ENCODE results near the gene HNMT. TPM values are rescaled to one million over a fixed set of nuclear protein-coding genes. Genes with fewer than 3 reads are reported as not detected.
A peak's percentile ranks its signal among the peaks of the same experiment; 100 is the strongest.

Gene HNMT
- total and polyA plus RNA-seq, 2 of the 13 experiments (the other 11 are each of a cell fraction or from before 2014, with no cell fraction given), result 279 to 309 TPM

DNA sequence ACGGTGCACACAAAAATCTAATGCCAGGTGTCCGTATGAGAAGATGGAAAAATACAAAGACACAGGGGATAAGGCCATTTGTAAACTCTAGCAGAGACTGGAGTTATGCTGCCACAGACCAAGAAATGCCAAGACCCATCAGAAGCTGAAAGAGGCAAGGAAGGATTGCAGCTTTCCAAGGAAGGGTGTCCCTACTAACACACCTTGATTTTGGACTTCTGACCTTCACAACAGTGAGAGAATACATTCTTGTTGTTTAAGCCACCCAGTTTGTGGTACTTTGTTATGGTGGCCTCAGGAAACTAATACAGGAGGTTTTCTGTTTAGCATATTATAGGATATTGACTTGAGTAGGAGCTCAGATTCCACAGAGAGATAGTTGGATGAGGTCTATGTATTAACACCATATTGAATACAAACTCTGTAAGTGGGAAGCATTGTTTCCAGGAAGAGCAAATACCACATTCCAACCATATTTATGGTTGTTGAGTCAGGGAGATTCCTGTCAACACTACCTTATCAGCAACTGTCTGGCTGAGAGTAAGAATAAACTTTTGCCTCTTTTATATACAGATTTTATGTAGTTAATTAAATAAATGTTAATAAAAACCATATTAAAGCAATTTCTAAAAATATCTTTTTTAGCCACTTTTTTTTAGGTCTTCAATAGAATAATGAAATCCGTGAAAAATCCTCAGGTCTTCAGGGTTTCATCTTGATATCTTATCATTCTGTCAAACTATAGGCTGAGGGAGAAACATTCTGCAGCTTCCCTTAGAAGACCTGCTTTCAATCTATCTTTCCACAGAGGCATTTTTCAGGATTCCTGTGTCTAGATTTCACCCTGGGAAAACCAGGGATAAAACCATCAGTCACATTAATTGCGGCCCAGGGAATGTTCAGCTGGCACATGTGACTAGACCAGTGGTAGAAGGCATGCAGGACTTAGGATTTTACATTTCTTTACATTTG lies 35.4 kb upstream of the HNMT start (continued):
- TF ChIP-seq, protein P1, sequence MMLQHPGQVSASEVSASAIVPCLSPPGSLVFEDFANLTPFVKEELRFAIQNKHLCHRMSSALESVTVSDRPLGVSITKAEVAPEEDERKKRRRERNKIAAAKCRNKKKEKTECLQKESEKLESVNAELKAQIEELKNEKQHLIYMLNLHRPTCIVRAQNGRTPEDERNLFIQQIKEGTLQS (CRISPR knock-in tag; IDR thresholded peaks at IDR 0.05), result no peak
- TF ChIP-seq ZNF549 (CRISPR knock-in tag; IDR thresholded peaks at IDR 0.05) (no peak), GTF3A (CRISPR knock-in tag; conservative IDR thresholded peaks at IDR 0.05) (0 out of 2 replicates have a peak, but pooled peaks have one; percentile 31), FOXP1 (IDR thresholded peaks at IDR 0.05) (peak; percentile 86), FOXP1 (CRISPR knock-in tag; IDR thresholded peaks at IDR 0.05) (peak; percentile 96), ZNF44 (CRISPR knock-in tag; IDR thresholded peaks at IDR 0.05) (no peak), ZNF563 (CRISPR knock-in tag; IDR thresholded peaks at IDR 0.05) (no peak), ZNF83 (CRISPR knock-in tag; IDR thresholded peaks at IDR 0.05; ENCODE audit: borderline replicate concordance) (no peak), ZNF75D (CRISPR knock-in tag; IDR thresholded peaks at IDR 0.05; ENCODE audit: borderline replicate concordance) (no peak), NCOA1 (CRISPR knock-in tag; IDR thresholded peaks at IDR 0.05) (no peak), MYNN (CRISPR knock-in tag; IDR thresholded peaks at IDR 0.05; ENCODE audit: low read depth) (no peak), YEATS4 (CRISPR knock-in tag; IDR thresholded peaks at IDR 0.05; ENCODE audit: borderline replicate concordance) (peak; percentile 42; the same call in 1 of the 2 replicates), TCF7L2 (IDR thresholded peaks at IDR 0.05; ENCODE audit: low read depth, low read length) (no peak), ARNT2 (CRISPR knock-in tag; IDR thresholded peaks at IDR 0.05; ENCODE audit: low read depth) (no peak), CHCHD3 (CRISPR knock-in tag; IDR thresholded peaks at IDR 0.05) (no peak), SMAD9 (CRISPR knock-in tag; IDR thresholded peaks at IDR 0.05) (no peak), ZFP1 (CRISPR knock-in tag; IDR thresholded peaks at IDR 0.05) (no peak), ZNF460 (CRISPR knock-in tag; IDR thresholded peaks at IDR 0.05; ENCODE audit: borderline replicate concordance) (no peak), ZNF367 (CRISPR knock-in tag; IDR thresholded peaks at IDR 0.05; ENCODE audit: borderline replicate concordance) (no peak), ZFP82 (CRISPR knock-in tag; IDR thresholded peaks at IDR 0.05; ENCODE audit: borderline replicate concordance) (no peak), AGO2 (optimal IDR thresholded peaks at IDR 0.05; ENCODE audit: low read depth, low read length) (no peak), ZNF10 (CRISPR knock-in tag; IDR thresholded peaks at IDR 0.05; ENCODE audit: borderline replicate concordance, low read depth) (no peak), SP1 (IDR thresholded peaks at IDR 0.05) (no peak), SP1 (CRISPR knock-in tag; IDR thresholded peaks at IDR 0.05) (no peak), PRPF4 (IDR thresholded peaks at IDR 0.05; ENCODE audit: low read depth, low read length, poor library complexity, severe bottlenecking) (no peak), YY1 (IDR thresholded peaks at IDR 0.05; ENCODE audit: insufficient read depth, insufficient replicate concordance, low read depth, low read length) (no peak), RFXAP (CRISPR knock-in tag; IDR thresholded peaks at IDR 0.05; ENCODE audit: borderline replicate concordance) (no peak; the same call in 1 of the 2 replicates)
- TF ChIP-seq, protein P2, sequence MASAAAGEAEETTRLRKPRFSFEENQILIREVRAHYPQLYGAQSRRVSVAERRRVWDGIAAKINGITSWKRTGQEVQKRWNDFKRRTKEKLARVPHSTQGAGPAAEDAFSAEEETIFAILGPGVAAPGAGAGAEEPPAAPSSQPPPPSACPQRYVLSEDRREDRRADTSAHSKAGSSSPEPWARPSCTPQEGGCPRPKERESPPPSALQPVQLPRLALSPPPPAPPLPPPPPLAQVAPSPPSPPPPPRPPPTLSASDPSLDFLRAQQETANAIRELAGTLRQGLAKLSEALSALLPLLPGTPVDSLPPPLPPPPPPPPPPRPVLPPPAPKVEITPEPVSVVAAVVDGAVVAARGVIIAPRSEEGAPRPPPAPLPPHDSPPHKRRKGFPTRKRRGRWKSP (CRISPR knock-in tag; IDR thresholded peaks at IDR 0.05), result no peak
- TF ChIP-seq, protein P3, sequence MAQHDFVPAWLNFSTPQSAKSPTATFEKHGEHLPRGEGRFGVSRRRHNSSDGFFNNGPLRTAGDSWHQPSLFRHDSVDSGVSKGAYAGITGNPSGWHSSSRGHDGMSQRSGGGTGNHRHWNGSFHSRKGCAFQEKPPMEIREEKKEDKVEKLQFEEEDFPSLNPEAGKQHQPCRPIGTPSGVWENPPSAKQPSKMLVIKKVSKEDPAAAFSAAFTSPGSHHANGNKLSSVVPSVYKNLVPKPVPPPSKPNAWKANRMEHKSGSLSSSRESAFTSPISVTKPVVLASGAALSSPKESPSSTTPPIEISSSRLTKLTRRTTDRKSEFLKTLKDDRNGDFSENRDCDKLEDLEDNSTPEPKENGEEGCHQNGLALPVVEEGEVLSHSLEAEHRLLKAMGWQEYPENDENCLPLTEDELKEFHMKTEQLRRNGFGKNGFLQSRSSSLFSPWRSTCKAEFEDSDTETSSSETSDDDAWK (CRISPR knock-in tag; IDR thresholded peaks at IDR 0.05), result no peak
- TF ChIP-seq, protein P4, sequence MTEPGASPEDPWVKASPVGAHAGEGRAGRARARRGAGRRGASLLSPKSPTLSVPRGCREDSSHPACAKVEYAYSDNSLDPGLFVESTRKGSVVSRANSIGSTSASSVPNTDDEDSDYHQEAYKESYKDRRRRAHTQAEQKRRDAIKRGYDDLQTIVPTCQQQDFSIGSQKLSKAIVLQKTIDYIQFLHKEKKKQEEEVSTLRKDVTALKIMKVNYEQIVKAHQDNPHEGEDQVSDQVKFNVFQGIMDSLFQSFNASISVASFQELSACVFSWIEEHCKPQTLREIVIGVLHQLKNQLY (CRISPR knock-in tag; IDR thresholded peaks at IDR 0.05), result no peak

All from HepG2 (cell line).